HepG2 (cell line): Measurements from ENCODE around the gene GAPDH. TPM values are rescaled to one million over a fixed set of nuclear protein-coding genes. Genes with fewer than 3 reads are reported as not detected.

Source experiments
- AHDC1 ChIP-seq: sonication (generic); formaldehyde crosslinking; IDR thresholded peaks from 2 replicates; pipeline ENCODE4 v1.5.1; 2020; ENCODE audit warnings: mild to moderate bottlenecking, missing genetic modification reagents, borderline replicate concordance
- ARHGAP35 ChIP-seq: sonication (generic); formaldehyde crosslinking; IDR thresholded peaks from 2 replicates; pipeline ENCODE4 v1.9.0; 2022; ENCODE audit warnings: mild to moderate bottlenecking, inconsistent platforms, moderate library complexity, missing genetic modification reagents, borderline replicate concordance
- GZF1 ChIP-seq: sonication (generic); formaldehyde crosslinking; IDR thresholded peaks from 2 replicates; pipeline ENCODE4 v1.5.1; 2020; ENCODE audit warnings: mild to moderate bottlenecking, missing genetic modification reagents
- HNF4A ChIP-seq: sonication (generic); formaldehyde crosslinking; IDR thresholded peaks from 2 replicates; pipeline ENCODE4 v1.4.0; 2020; ENCODE audit warnings: missing genetic modification reagents
- IKZF4 ChIP-seq: sonication (generic); formaldehyde crosslinking; IDR thresholded peaks from 2 replicates; pipeline ENCODE4 v1.5.1; 2020; ENCODE audit warnings: borderline replicate concordance, mild to moderate bottlenecking, low read depth, missing genetic modification reagents; ENCODE audit errors: not compliant biosample characterization
- KDM5A ChIP-seq: fragments of 200-600 bp; sonication (generic); IDR thresholded peaks from 2 replicates; pipeline ENCODE4 v1.7.0; 2018; ENCODE audit warnings: antibody characterized with exemption, mild to moderate bottlenecking, low read length, borderline replicate concordance
- KLF11 ChIP-seq: IDR thresholded peaks from 2 replicates; pipeline ENCODE4 v1.6.1; 2016; ENCODE audit warnings: missing compliant biosample characterization
- KMT2B ChIP-seq: IDR thresholded peaks from 2 replicates; pipeline ENCODE4 v1.6.1; 2016; ENCODE audit warnings: missing genetic modification reagents, missing compliant biosample characterization
- NRL ChIP-seq: sonication (generic); formaldehyde crosslinking; IDR thresholded peaks from 2 replicates; pipeline ENCODE4 v1.5.0; 2020; ENCODE audit warnings: missing genetic modification reagents, mild to moderate bottlenecking, moderate library complexity, borderline replicate concordance
- SRSF1 ChIP-seq: fragments of 200-400 bp; formaldehyde crosslinking; optimal IDR thresholded peaks from 2 replicates; pipeline ENCODE3; 2017; ENCODE audit warnings: mild to moderate bottlenecking, low read depth, low read length, moderate library complexity
- TP53 ChIP-seq: sonication (generic); formaldehyde crosslinking; conservative IDR thresholded peaks from 2 replicates; pipeline ENCODE4 v1.4.0; 2020; ENCODE audit warnings: missing genetic modification reagents
- ZNF496 ChIP-seq: sonication (generic); formaldehyde crosslinking; IDR thresholded peaks from 2 replicates; pipeline ENCODE4 v1.8.1; 2023; ENCODE audit warnings: mild to moderate bottlenecking, moderate library complexity, missing genetic modification reagents; ENCODE audit not compliant: insufficient replicate concordance
- polyA plus RNA-seq, 8 experiments: library from polyadenylated mRNA; depleted of rRNA in 3 of 8; stranded (reverse) in 7 of 8; unstranded in 1 of 8; fragments of >200 nt; fragmentation: Illumina TruSeq in 4 of 8; extraction: Trizol in 4 of 8; gene quantifications; 2 replicates each; pipeline versions ENCODE4 v1.2.1 to v1.2.3, GENCODE V29; 2011 to 2016; ENCODE audit warnings: low read depth in 4 of 8, missing spikeins in 1 of 8, mixed read lengths in 1 of 8; ENCODE audit not compliant: insufficient read depth in 1 of 8
- total RNA-seq, 5 experiments: library from RNA; depleted of rRNA; stranded (reverse); fragments of >200 nt; fragmentation: Illumina TruSeq; extraction: Trizol; gene quantifications; 2 replicates each; pipeline ENCODE4 v1.2.3, GENCODE V29; 2016; ENCODE audit warnings: low read depth in 1 of 5
- TF ChIP-seq, protein P1 (sequence below): sonication (generic); formaldehyde crosslinking; IDR thresholded peaks from 2 replicates; pipeline ENCODE4 v1.5.0; 2020; ENCODE audit warnings: mild to moderate bottlenecking, missing genetic modification reagents, borderline replicate concordance
- TF ChIP-seq, protein P2 (sequence below): sonication (generic); formaldehyde crosslinking; IDR thresholded peaks from 2 replicates; pipeline ENCODE4 v1.4.0; 2020; ENCODE audit warnings: missing genetic modification reagents
- TF ChIP-seq, protein P3 (sequence below): IDR thresholded peaks from 2 replicates; pipeline ENCODE4 v1.6.1; 2016; ENCODE audit warnings: low read depth
- TF ChIP-seq, protein P4 (sequence below): sonication (generic); formaldehyde crosslinking; IDR thresholded peaks from 2 replicates; pipeline ENCODE4 v1.4.0; 2020; ENCODE audit warnings: missing genetic modification reagents

Gene GAPDH
- total and polyA plus RNA-seq, 2 of the 13 experiments (the other 11 are each of a cell fraction or from before 2014, with no cell fraction given) = 3,038 to 12,722 TPM

- TF ChIP-seq, protein P1, sequence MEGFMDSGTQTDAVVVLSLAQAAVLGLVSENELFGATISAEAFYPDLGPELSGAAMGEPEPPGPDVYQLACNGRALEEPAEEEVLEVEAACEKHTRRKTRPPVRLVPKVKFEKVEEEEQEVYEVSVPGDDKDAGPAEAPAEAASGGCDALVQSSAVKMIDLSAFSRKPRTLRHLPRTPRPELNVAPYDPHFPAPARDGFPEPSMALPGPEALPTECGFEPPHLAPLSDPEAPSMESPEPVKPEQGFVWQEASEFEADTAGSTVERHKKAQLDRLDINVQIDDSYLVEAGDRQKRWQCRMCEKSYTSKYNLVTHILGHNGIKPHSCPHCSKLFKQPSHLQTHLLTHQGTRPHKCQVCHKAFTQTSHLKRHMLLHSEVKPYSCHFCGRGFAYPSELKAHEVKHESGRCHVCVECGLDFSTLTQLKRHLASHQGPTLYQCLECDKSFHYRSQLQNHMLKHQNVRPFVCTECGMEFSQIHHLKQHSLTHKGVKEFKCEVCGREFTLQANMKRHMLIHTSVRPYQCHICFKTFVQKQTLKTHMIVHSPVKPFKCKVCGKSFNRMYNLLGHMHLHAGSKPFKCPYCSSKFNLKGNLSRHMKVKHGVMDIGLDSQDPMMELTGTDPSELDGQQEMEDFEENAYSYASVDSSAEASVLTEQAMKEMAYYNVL = peak; percentile 65
- TF ChIP-seq, protein P2, sequence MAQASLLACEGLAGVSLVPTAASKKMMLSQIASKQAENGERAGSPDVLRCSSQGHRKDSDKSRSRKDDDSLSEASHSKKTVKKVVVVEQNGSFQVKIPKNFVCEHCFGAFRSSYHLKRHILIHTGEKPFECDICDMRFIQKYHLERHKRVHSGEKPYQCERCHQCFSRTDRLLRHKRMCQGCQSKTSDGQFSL = no peak
- 0 out of 2 replicates have a peak, but pooled peaks have one; percentile 13 for TF ChIP-seq TP53 (CRISPR knock-in tag)
- peak; percentile 93 for TF ChIP-seq KDM5A
- TF ChIP-seq KLF11 = no peak
- peak; percentile 56; the same call in 1 of the 2 replicates for TF ChIP-seq GZF1 (CRISPR knock-in tag)
- TF ChIP-seq, protein P3, sequence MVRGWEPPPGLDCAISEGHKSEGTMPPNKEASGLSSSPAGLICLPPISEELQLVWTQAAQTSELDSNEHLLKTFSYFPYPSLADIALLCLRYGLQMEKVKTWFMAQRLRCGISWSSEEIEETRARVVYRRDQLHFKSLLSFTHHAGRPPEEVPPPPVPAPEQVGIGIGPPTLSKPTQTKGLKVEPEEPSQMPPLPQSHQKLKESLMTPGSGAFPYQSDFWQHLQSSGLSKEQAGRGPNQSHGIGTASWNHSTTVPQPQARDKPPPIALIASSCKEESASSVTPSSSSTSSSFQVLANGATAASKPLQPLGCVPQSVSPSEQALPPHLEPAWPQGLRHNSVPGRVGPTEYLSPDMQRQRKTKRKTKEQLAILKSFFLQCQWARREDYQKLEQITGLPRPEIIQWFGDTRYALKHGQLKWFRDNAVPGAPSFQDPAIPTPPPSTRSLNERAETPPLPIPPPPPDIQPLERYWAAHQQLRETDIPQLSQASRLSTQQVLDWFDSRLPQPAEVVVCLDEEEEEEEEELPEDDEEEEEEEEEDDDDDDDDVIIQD (CRISPR knock-in tag) = no peak
- TF ChIP-seq SRSF1 = peak; percentile 76
- TF ChIP-seq HNF4A = no peak
- no peak for TF ChIP-seq ZNF496
- TF ChIP-seq, protein P4, sequence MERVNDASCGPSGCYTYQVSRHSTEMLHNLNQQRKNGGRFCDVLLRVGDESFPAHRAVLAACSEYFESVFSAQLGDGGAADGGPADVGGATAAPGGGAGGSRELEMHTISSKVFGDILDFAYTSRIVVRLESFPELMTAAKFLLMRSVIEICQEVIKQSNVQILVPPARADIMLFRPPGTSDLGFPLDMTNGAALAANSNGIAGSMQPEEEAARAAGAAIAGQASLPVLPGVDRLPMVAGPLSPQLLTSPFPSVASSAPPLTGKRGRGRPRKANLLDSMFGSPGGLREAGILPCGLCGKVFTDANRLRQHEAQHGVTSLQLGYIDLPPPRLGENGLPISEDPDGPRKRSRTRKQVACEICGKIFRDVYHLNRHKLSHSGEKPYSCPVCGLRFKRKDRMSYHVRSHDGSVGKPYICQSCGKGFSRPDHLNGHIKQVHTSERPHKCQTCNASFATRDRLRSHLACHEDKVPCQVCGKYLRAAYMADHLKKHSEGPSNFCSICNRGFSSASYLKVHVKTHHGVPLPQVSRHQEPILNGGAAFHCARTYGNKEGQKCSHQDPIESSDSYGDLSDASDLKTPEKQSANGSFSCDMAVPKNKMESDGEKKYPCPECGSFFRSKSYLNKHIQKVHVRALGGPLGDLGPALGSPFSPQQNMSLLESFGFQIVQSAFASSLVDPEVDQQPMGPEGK (CRISPR knock-in tag) = peak; percentile 44; the same call in 1 of the 2 replicates
- 0 out of 2 replicates have a peak, but pooled peaks have one; percentile 40 for TF ChIP-seq AHDC1 (CRISPR knock-in tag)
- 0 out of 2 replicates have a peak, but pooled peaks have one; percentile 30 for TF ChIP-seq ARHGAP35 (CRISPR knock-in tag)
- TF ChIP-seq KMT2B (CRISPR knock-in tag) = no peak
- TF ChIP-seq NRL (CRISPR knock-in tag) = no peak
- no peak for TF ChIP-seq IKZF4
These were observed 40.6 kb upstream of the GAPDH start, which contains the start of gene NCAPD2 (continued) for GRCh38 chr12:6493497-6494257.
